ENCODE data around the gene GUCA1A. TPM values are rescaled to one million over a fixed set of nuclear protein-coding genes. Genes with fewer than 3 reads are reported as not detected.
A peak's percentile ranks its signal among the peaks of the same experiment; 100 is the strongest.

The GUCA1A gene
- total RNA-seq, 1 experiment from 2014 or later: not detected

- no peaks in the 10 kb centered on the region for H3K36me3 ChIP-seq (ENCODE audit: control insufficient read depth in 1 of 2, insufficient read depth in 2 of 2, low read length in 2 of 2)
- H3K9me3 ChIP-seq (ENCODE audit: control insufficient read depth in 1 of 2, insufficient read depth in 1 of 2, low read depth in 1 of 2, low read length in 2 of 2): no peaks in the 10 kb centered on the region
- H3K27ac ChIP-seq (ENCODE audit: low read depth, low read length): peak overlapping the region; percentile 84
- peak; percentile 97 for DNase-seq (ENCODE audit: low read depth, low spot score)
- peak overlapping the region; percentile 78 for H3K4me2 ChIP-seq (ENCODE audit: low read length)
- RAD21 ChIA-PET (ENCODE audit: low non-redundant PET in 1 of 2, low total read pairs in 2 of 2, uncharacterized antibody in 2 of 2, unreplicated experiment in 2 of 2): interaction anchor here (0.6 to 1.0 kb wide), 2 partner anchors 227 to 423 kb away, joined by 4 read pairs; partner anchors contain the start of gene TRERF1 (in 1 of the 2)
- H2AFZ ChIP-seq (ENCODE audit: low read depth, low read length, poor library complexity, severe bottlenecking): peak overlapping the region; percentile 42
- CTCF ChIA-PET: interaction anchor here (0.7 to 3.0 kb wide), 3 partner anchors 9 to 682 kb away, joined by 3 to 13 read pairs (median 3); partner anchors contain the start of gene TRERF1
- POLR2A ChIA-PET: interaction anchor here (1.1 kb wide), 1 partner anchor 9 kb away, joined by 3 read pairs; no protein-coding TSS in a partner anchor
- peaks cover 48 to 85% of the 10 kb centered on the region in 2 experiments for H3K4me1 ChIP-seq (ENCODE audit: control insufficient read depth in 1 of 2, insufficient read depth in 2 of 2, low read length in 2 of 2)
- TSS peak; percentile 41 for BruUV-seq (replicated peaks)
- H3K4me3 ChIP-seq (replicated peaks in 1 of 2; ENCODE audit: low read depth in 1 of 2, low read length in 2 of 2): peak overlapping the region; percentile 23 to 42
- H3K9ac ChIP-seq (ENCODE audit: low read length): peak overlapping the region; percentile 59
- H3K9me2 ChIP-seq (ENCODE audit: insufficient read depth): no peaks in the 10 kb centered on the region
- no peaks in the 10 kb centered on the region for H4K20me1 ChIP-seq (ENCODE audit: insufficient read depth)
- intact Hi-C loops (cut with micrococcal nuclease): loop anchor here (5.0 to 10.0 kb wide), 3 partner anchors 302 to 650 kb away; partner anchors contain the start of genes BYSL, MED20 and RPL7L1
- no peaks in the 10 kb centered on the region for H3K79me2 ChIP-seq (ENCODE audit: insufficient read depth, low read length)
- ATAC-seq: peak; percentile 62
- no peaks in the 10 kb centered on the region for H3K27me3 ChIP-seq (ENCODE audit: insufficient read depth, low read length)
- TF ChIP-seq ELF1 (IDR thresholded peaks at IDR 0.05; ENCODE audit: borderline replicate concordance, low read depth): no peak; the same call in 1 of the 2 replicates
- no peak for TF ChIP-seq REST (IDR thresholded peaks at IDR 0.05; ENCODE audit: low read depth)
- no peak for TF ChIP-seq EZH2phosphoT487 (IDR thresholded peaks at IDR 0.05; ENCODE audit: borderline replicate concordance)
- peak; percentile 99 for TF ChIP-seq JUND (IDR thresholded peaks at IDR 0.05)
- no peak for TF ChIP-seq YY1 (IDR thresholded peaks at IDR 0.05; ENCODE audit: extremely low read depth, insufficient replicate concordance, low read depth, low read length)
- no peak for TF ChIP-seq ZNF274 (IDR thresholded peaks at IDR 0.05; ENCODE audit: low read depth, low read length)
- TF ChIP-seq TCF7L2 (IDR thresholded peaks at IDR 0.05; ENCODE audit: borderline replicate concordance, extremely low read depth, insufficient read depth, insufficient read length): no peak
- TF ChIP-seq SP1 (IDR thresholded peaks at IDR 0.05; ENCODE audit: low read depth): peak; percentile 94
- peak; percentile 28; the same call in 1 of the 2 replicates for TF ChIP-seq EGR1 (IDR thresholded peaks at IDR 0.05; ENCODE audit: low read depth)
- TF ChIP-seq ATF3 (IDR thresholded peaks at IDR 0.05): no peak; the same call in 1 of the 2 replicates
- TF ChIP-seq SRF (IDR thresholded peaks at IDR 0.05; ENCODE audit: low read depth): peak; percentile 92
- peak; percentile 91 for TF ChIP-seq SIN3A (IDR thresholded peaks at IDR 0.05; ENCODE audit: low read depth)
- no peak for TF ChIP-seq ZFX (IDR thresholded peaks at IDR 0.05)
- TF ChIP-seq CEBPB (IDR thresholded peaks at IDR 0.05; ENCODE audit: low read depth): peak; percentile 87
- peak; percentile 100 for TF ChIP-seq FOSL1 (IDR thresholded peaks at IDR 0.05; ENCODE audit: low read depth)
- no peak for TF ChIP-seq POLR2A (IDR thresholded peaks at IDR 0.05; ENCODE audit: borderline replicate concordance, extremely low read depth, insufficient read depth, insufficient read length)
- peak; percentile 84 for TF ChIP-seq MAX (IDR thresholded peaks at IDR 0.05)
- TF ChIP-seq RAD21 (IDR thresholded peaks at IDR 0.05; ENCODE audit: low read depth): peak; percentile 23
- peak; percentile 96 for TF ChIP-seq CBX3 (IDR thresholded peaks at IDR 0.05; ENCODE audit: low read depth)
- no peak for TF ChIP-seq ZBTB33 (IDR thresholded peaks at IDR 0.05; ENCODE audit: extremely low read depth, insufficient replicate concordance, low read length)
- TF ChIP-seq POLR2AphosphoS5 (IDR thresholded peaks at IDR 0.05; ENCODE audit: low read depth, low read length): peak; percentile 72
These were observed 51.3 kb downstream of the GUCA1A start for GRCh38 chr6:42224222-42225028.
